ENCODE data around the gene CHD9.
A peak's percentile ranks its signal among the peaks of the same experiment; 100 is the strongest.

DNA sequence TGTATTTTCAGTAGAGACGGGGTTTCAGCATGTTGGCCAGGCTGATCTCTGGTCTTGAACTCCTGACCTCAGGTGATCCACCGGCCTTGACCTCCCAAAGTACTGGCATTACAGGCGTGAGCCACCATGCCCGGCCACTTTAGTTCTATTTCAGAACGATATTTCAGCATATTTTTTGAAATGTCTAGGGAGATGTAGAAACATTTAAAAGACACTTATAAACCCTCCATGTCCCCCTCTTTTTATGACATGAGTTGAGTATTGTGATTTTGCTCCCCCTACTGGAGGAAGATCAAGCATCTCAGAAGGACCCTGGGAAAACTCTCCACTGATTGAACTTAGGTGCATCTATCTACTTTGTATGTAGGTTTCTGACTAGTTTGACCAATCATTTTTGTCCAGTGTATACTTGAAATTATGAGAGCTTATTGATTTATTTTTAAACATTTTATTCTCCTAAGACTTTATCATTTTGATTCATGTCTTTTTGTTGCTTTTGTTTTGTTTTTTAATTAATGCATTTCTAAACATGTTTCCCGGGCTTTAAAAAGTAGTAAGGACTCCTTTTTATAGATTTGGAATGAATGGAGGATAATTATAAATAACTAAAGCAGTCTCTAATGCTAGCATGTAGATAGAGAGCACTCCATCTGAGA is 105.1 kb downstream of the CHD9 start:
- TF ChIP-seq CTCF (IDR thresholded peaks at IDR 0.05), result peak; percentile 83
- no peak for TF ChIP-seq EZH2 (IDR thresholded peaks at IDR 0.05)
